Kidney capillary endothelial cell (primary cell): ENCODE data around the gene CASQ2.

Source experiments
- DNase-seq: peaks from one replicate; pipeline ENCODE4 v3.0.0-alpha.2; 2018; ENCODE audit warnings: low spot score

The CASQ2 gene

GRCh38 chr1:115727706-115728249, 40.7 kb downstream of the CASQ2 start:
- no peak for DNase-seq

DNA sequence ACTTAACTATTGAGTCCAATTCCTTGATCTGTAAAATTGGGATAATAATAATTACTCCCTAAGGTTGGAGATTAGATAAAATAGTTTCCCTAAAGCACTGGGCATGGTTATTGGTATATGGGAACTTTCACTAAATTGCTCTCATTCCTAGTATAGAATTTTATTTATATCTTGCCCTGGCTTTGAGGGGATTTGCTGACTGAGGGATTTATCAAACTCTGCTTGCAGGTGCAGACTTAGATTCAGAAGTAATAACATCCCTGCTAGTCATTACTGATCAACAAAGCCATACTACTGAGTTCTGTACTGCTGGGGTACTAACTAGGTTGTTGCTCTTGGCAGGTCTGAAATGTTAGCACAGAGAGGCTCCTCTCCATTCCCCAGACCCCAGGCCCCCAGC, 41.9 kb downstream of the CASQ2 start:
- no peak for DNase-seq

DNA sequence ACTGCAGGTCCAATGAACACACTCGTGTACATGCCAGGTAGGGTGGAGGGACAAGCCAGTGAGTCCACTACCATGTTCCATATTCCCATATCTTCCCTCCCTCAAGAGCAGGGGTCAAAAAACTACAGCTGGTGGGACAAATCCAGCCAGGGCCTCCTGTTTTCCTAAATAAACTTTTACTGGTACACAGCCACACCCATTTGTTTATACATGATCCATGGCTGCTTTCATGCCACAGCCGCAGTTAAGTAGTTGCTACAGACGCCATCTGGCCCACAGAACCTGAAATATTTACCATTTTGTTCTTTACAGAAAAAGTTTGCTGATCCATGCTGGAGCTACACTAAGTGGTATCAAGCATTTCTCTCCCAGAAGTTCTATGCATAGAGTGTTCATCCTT, 42.4 kb downstream of the CASQ2 start:
- no peak for DNase-seq

- no peak for DNase-seq
Observed at GRCh38 chr1:115725600-115725999, 42.9 kb downstream of the CASQ2 start.

DNA sequence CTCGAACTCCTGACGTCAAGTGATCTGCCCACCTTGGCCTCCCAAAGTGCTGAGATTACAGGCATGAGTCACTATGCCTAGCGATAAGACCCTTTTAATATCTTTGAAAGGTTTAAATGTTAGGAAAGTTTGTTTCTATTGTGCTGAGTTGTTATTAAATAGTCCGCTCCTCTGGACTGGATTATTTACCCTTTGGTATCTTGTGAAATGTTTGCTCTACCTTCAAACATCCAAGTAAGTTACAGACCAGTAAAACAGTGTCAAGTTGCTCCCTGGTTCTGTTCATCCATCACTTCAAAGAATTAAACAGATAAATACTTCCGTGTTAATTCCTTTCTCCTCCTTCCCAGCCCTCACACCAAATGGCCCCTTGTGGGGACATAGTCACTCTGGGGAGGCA, 44.8 kb downstream of the CASQ2 start:
- DNase-seq: no peak

GRCh38 chr1:115722221-115722620, 46.3 kb downstream of the CASQ2 start:
- DNase-seq: no peak

DNA sequence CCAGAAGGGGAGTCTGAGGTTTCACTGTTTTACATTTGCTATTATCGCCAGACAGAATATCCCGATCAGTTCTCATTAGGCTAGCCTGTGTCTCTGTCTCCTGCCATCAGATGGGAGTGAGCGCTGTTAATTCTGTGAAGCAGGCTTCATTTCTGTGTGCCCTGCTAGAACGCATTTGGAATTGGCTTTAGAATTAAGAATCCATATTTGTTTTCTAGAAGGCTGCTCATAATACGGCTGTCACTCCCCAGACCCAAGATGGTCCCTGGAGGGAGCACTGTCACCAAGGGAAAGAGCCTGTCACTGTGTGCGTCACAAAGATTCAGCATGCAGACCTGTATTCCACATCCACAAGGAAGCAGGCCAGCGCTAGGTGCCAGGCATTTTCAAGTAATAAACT, 49.2 kb downstream of the CASQ2 start:
- DNase-seq: no peak

GRCh38 chr1:115718011-115718754, 50.3 kb downstream of the CASQ2 start:
- no peak for DNase-seq

- DNase-seq: no peak
Observed at GRCh38 chr1:115717541-115717940, 51.0 kb downstream of the CASQ2 start.

GRCh38 chr1:115714572-115715141, 53.9 kb downstream of the CASQ2 start:
- DNase-seq: no peak

DNA sequence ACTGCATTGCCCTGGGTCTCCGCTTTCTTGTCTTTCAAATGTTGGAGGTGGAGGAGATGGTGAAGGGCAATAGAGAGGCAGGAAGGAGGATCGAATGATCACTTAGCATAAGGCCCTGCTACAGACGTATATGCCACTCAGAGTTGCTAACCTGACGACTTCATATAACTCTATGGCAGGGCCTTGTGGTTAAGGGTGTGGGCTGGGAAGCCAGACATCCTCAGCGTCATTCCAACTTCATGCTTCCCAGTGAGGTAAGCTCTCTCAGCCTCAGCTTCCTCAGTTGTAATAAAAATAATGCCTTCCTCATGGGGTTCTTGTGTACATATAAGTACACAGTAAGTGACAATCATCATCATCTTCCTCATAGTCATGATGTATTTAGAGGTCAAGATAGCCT, 54.6 kb downstream of the CASQ2 start:
- no peak for DNase-seq

DNA sequence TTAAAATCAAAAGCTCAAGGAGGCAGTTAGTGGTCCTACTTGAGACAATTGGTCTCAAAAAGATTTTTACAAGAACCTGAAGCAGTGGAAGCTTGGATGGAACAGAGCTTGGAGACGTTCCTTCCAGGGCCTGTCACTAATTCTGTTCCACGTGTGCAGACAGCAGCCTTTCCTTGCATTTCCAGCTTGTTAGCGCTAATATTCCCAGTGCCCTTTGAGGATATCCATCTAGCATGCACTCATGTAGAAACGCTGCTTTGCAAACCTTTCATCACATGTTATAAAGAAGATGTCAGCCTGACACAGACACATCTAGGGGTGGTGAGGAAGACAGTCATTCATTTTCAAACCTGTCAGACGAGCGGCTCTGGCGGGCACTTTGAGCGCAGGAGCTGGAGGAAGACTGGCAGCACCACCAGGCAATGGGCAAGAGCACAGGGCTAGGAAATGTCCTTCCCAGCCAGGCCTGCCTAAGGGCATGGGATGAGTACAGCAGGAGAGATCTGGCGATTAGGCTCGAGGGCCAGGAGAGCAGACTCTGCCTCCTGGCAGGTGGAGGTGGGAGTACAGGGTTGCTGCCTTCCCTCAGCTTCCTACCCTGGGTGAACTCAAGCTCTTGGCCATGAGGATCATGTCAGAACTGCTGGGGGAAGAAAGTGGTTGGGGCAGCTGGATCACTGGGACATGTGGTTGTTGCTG, 55.5 kb downstream of the CASQ2 start:
- DNase-seq: no peak

GRCh38 chr1:115710859-115711624, 57.5 kb downstream of the CASQ2 start:
- no peak for DNase-seq

GRCh38 chr1:115706587-115707425, 61.7 kb downstream of the CASQ2 start:
- peak; percentile 27 for DNase-seq

GRCh38 chr1:115705963-115706362, 62.6 kb downstream of the CASQ2 start:
- DNase-seq: no peak

GRCh38 chr1:115705085-115705951, 63.2 kb downstream of the CASQ2 start:
- DNase-seq: no peak

DNA sequence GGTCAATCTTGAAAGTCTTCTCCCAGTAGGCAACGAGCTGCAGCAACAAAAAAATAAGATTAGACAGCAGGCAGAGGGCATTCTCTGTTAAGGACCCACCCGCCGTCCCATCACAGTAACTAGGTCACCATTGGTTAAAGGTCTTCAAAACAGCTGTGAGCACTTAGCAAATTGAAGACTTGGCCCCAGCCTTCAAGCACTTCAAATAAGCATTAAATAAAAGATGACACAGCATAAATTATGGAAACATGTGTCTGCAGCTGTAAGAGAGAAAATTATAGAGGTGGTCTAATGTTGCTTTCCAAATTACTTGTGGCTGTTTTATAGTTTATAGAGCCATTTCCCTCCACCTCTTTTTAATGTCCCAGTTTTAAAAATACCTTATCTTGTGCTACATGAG, 65.6 kb downstream of the CASQ2 start:
- DNase-seq: no peak

DNA sequence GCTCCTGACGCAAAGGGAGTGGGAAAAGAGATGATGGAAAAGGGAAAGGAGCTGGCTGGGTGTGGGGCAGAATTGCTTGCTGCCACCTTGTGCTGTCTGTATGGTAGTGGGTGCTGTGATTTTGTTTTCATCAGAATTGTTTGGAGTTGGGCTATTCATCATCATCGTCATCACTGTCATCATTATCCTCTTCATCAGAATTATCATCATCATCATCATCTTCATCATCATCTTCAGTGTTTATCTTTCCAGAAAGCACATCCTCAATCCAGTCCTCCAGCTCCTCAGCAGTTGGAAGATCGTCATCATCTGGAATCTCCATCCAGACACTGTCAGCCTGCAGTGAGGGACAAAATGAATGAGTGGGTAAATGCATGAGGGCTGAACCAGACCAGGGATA, 67.4 kb downstream of the CASQ2 start:
- no peak for DNase-seq

DNA sequence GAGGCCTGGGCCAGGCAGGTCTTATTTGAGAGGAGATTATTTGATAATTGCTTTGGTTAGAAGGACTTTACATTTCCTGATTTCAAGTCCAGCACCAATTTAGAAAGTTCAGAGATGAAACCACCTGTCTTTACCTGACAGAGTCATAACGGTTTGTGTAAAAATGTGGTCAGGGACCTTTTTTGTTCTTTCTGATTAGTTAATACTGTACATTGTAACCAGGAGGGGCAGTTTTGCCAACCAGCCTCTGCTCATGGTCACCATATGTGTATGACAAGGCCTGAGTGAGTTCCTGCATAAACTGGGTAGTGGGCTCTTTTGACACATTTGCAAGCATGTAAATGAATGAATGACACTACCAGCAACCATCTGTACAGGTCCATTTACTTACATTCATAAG, 70.9 kb downstream of the CASQ2 start:
- no peak for DNase-seq

DNA sequence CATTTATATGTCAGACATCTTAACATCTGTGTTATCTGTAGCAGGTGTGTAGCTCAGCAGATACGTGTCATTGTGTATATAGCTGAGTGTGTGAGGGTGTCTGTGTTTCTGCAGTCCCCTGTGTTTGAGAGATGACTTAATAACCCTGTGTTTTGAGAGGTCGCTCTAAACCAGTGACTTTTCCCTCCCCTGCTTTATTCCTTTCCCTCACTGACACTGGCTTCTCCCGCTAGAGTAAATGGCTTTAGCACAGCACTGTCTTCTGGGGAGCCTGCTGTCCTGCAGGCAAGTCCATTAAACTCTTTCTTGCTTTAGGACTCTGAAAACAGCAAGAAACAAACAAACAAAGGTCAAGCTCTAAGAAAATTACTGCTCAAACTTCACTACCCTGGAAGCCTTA, 73.7 kb downstream of the CASQ2 start:
- no peak for DNase-seq

GRCh38 chr1:115692224-115692623, 76.3 kb downstream of the CASQ2 start:
- no peak for DNase-seq
